Measurements from ENCODE around the gene RABGAP1L.
"Not testable (repeated sequence)": the region's sequence is repeated elsewhere in the genome, so short reads cannot be mapped to it uniquely, and the experiment has no call there.

RABGAP1L gene

DNA sequence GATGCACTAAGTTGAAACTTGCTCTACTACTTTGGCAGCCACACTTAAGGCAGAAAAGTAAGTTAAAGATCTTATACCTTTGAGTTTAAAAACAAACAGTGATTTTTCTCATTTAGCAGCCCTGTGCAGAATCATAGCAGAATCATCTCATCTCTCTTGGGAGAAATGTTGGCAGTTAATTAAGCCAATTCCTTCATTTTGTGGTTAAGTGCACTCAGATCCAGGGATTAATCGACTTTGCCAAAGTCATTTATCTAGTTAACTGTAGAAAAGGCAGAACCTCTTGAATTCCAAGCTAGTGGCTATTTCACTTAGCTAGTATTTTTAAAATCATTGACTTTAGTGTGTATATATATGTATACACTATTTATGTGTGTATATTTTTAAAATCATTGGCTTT lies 413.5 kb downstream of the RABGAP1L start:
- TF ChIP-seq EZH2 (IDR thresholded peaks at IDR 0.05) (no peak), POLR2AphosphoS5 (IDR thresholded peaks at IDR 0.05; ENCODE audit: borderline replicate concordance, low read depth, low read length) (no peak), FOXP2 (optimal IDR thresholded peaks at IDR 0.05; ENCODE audit: control extremely low read depth, extremely low read length, insufficient read depth) (no peak)
- DNase-seq (ENCODE audit: low read depth, low spot score), result no peak
- no peak overlapping the region for H3K4me3 ChIP-seq
- no peaks in the 10 kb centered on the region for H3K36me3 ChIP-seq (ENCODE audit: insufficient read depth, low read length)
- no peak overlapping the region for H3K27ac ChIP-seq
- H3K9ac ChIP-seq (ENCODE audit: insufficient read length), result no peak overlapping the region
- no peaks in the 10 kb centered on the region for H3K9me3 ChIP-seq (ENCODE audit: low read depth, low read length)

DNA sequence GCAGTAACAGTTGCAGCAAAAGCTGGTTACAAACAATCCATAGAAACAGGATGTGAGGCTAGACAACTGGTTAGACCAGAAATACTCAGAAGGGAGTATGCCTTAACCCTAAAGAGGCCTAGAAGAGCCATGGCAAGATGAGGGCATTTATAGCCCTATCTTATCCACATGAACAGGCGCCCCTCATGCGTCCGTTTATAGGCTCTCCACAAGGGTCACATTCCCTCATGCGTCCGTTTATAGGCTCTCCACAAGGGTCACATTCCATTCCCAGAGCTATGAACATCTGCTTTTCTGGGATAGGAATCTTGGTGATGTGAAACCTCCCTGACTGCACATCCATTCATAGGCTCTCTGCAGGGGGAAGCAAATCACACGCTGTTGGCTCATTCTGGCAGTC lies 416.8 kb downstream of the RABGAP1L start:
- not testable (repeated sequence) for H3K4me3 ChIP-seq; H3K36me3 ChIP-seq (ENCODE audit: insufficient read depth, low read length); H3K9ac ChIP-seq (ENCODE audit: insufficient read length); H3K9me3 ChIP-seq (ENCODE audit: low read depth, low read length); DNase-seq (ENCODE audit: low read depth, low spot score); H3K27ac ChIP-seq

DNA sequence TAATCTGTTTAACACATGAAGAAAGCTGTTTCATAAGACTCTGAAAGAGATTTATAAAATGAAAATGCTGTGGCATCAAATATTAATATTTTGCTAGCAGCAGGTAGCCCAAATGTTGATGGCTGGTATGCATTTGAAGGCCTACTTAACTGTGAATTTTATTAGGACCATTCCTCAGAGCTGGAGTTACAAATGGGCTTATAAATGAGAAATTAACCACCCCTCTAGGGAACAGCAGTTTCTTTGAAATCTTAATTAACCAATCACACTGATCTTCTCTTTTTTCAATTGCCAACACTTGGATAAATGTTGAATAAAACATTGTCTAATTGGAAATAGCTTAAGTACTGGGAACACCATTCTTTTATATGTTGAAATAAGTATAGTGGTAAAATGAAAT lies 418.4 kb downstream of the RABGAP1L start:
- Histone ChIP-seq H3K27ac (peak overlapping the region; percentile 25; the same call in 1 of the 2 replicates), H3K4me3 (no peak overlapping the region), H3K36me3 (ENCODE audit: insufficient read depth, low read length) (no peaks in the 10 kb centered on the region), H3K9me3 (ENCODE audit: low read depth, low read length) (no peaks in the 10 kb centered on the region), H3K9ac (ENCODE audit: insufficient read length) (no peak overlapping the region)
- no peak for DNase-seq (ENCODE audit: low read depth, low spot score)
- no peak for TF ChIP-seq EZH2 (IDR thresholded peaks at IDR 0.05)
- no peak for TF ChIP-seq FOXP2 (optimal IDR thresholded peaks at IDR 0.05; ENCODE audit: control extremely low read depth, extremely low read length, insufficient read depth)
- no peak for TF ChIP-seq POLR2AphosphoS5 (IDR thresholded peaks at IDR 0.05; ENCODE audit: borderline replicate concordance, low read depth, low read length)

DNA sequence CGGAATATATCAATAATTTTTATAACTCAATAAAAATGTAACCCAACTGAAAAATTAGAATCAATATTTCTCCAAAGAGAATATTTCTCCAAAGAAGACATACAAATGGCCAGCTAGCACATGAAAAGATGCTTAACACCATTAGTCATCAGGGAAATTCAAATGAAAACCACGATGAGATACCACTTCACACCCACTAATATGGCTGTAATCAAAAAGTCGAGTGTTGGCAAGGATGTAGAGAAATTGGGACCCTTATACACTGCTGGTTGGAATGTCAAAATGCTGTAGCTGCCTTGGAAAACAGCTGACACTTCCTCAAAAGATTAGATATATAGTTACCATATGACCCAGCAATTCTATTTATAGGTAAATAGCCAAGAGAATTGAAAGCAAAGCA lies 421.5 kb downstream of the RABGAP1L start:
- Histone ChIP-seq H3K9me3 (ENCODE audit: low read depth, low read length) (no peaks in the 10 kb centered on the region), H3K36me3 (ENCODE audit: insufficient read depth, low read length) (no peaks in the 10 kb centered on the region), H3K4me3 (no peak overlapping the region), H3K9ac (ENCODE audit: insufficient read length) (no peak overlapping the region), H3K27ac (no peak overlapping the region)
- TF ChIP-seq EZH2 (IDR thresholded peaks at IDR 0.05) (no peak), POLR2AphosphoS5 (IDR thresholded peaks at IDR 0.05; ENCODE audit: borderline replicate concordance, low read depth, low read length) (no peak), FOXP2 (optimal IDR thresholded peaks at IDR 0.05; ENCODE audit: control extremely low read depth, extremely low read length, insufficient read depth) (no peak)
- no peak for DNase-seq (ENCODE audit: low read depth, low spot score)

DNA sequence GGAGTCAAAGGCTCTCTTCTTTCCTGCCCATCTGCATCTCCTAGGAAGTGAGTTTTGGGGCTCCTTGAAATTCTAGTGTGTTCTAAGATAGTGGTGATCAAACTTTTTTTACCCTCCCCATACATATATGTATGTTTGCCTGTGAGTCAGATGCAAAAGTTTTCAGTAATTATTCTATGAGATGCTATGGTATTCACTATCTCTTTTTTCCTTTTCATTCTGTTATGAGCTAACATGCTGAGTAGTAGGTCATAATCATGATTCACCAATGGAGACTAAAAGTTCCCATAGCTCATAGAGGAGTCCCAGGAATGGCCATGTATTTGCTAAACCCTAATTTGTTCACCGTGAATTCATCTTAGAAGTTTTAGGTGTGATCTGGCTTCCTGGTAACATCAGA lies 424.0 kb downstream of the RABGAP1L start:
- Histone ChIP-seq H3K9me3 (ENCODE audit: low read depth, low read length) (no peaks in the 10 kb centered on the region), H3K36me3 (ENCODE audit: insufficient read depth, low read length) (no peaks in the 10 kb centered on the region), H3K4me3 (no peak overlapping the region), H3K9ac (ENCODE audit: insufficient read length) (no peak overlapping the region), H3K27ac (no peak overlapping the region)
- no peak for TF ChIP-seq POLR2AphosphoS5 (IDR thresholded peaks at IDR 0.05; ENCODE audit: borderline replicate concordance, low read depth, low read length)
- TF ChIP-seq EZH2 (IDR thresholded peaks at IDR 0.05), result no peak
- TF ChIP-seq FOXP2 (optimal IDR thresholded peaks at IDR 0.05; ENCODE audit: control extremely low read depth, extremely low read length, insufficient read depth), result no peak
- DNase-seq (ENCODE audit: low read depth, low spot score), result no peak

DNA sequence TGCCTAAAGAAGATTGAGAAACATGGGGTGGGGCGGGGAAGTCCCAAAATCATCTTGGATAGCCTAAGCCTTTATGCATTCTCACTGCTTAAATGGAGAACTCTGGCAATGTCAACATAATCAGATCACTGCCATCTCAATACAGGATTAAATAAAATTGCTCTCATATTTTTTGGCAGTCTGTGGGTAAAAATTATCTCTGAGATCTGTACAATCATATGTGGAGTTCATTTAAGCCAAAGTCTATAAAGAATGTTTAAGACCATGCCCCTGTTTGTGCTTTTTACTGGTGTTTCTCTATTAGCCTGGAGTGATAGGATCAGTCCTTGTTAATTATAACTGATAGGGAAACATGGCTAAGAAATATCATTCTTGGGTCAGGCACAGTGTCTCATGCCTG lies 424.8 kb downstream of the RABGAP1L start:
- no peak overlapping the region for H3K4me3 ChIP-seq
- no peak overlapping the region for H3K9ac ChIP-seq (ENCODE audit: insufficient read length)
- TF ChIP-seq FOXP2 (optimal IDR thresholded peaks at IDR 0.05; ENCODE audit: control extremely low read depth, extremely low read length, insufficient read depth) (no peak), EZH2 (IDR thresholded peaks at IDR 0.05) (no peak), POLR2AphosphoS5 (IDR thresholded peaks at IDR 0.05; ENCODE audit: borderline replicate concordance, low read depth, low read length) (no peak)
- no peaks in the 10 kb centered on the region for H3K36me3 ChIP-seq (ENCODE audit: insufficient read depth, low read length)
- H3K27ac ChIP-seq, result no peak overlapping the region
- DNase-seq (ENCODE audit: low read depth, low spot score), result no peak
- H3K9me3 ChIP-seq (ENCODE audit: low read depth, low read length), result no peaks in the 10 kb centered on the region

DNA sequence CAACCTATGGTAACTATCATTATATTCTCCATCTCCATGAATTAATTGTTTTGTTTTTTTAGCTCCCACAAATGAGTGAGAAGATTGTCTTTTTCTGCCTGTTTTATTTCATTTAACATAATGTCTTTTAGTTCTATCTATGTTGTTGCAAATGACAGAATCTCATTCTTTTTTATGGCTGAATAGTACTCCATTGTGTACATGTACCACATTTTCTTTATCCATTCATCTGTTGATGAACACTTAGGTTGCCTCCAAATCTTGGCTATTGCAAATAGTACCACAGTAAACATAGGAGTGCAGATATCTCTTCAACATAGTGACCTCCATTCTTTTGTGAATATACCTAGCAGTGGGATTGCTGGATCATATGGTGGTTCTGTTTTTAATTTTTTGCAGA lies 429.3 kb downstream of the RABGAP1L start:
- H3K4me3 ChIP-seq; H3K9me3 ChIP-seq (ENCODE audit: low read depth, low read length); H3K36me3 ChIP-seq (ENCODE audit: insufficient read depth, low read length); DNase-seq (ENCODE audit: low read depth, low spot score); H3K9ac ChIP-seq (ENCODE audit: insufficient read length); H3K27ac ChIP-seq: not testable (repeated sequence)

DNA sequence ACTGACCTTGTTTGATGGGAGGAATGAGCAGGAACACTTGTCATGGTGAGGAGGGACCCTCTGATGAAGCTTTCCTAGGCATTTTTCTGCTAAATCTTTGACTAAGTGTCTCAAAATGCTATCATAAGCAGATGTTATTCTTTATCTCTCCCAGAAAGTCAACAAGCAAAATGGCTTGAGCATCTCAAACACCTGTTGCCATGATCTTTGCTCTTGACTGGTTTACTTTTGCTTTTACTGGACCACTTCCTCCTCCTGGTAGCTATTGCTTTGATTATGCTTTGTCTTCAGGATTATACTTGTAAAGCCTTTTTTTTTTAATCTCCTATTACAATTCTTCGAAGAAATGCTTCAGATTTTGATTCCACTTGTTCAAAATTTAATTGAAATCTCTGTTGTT lies 445.9 kb downstream of the RABGAP1L start:
- TF ChIP-seq FOXP2 (optimal IDR thresholded peaks at IDR 0.05; ENCODE audit: control extremely low read depth, extremely low read length, insufficient read depth), result no peak
- TF ChIP-seq POLR2AphosphoS5 (IDR thresholded peaks at IDR 0.05; ENCODE audit: borderline replicate concordance, low read depth, low read length), result no peak
- TF ChIP-seq EZH2 (IDR thresholded peaks at IDR 0.05), result no peak
- Histone ChIP-seq H3K4me3 (no peak overlapping the region), H3K36me3 (ENCODE audit: insufficient read depth, low read length) (no peaks in the 10 kb centered on the region), H3K9ac (ENCODE audit: insufficient read length) (no peak overlapping the region), H3K27ac (no peak overlapping the region), H3K9me3 (ENCODE audit: low read depth, low read length) (no peaks in the 10 kb centered on the region)
- DNase-seq (ENCODE audit: low read depth, low spot score), result no peak

DNA sequence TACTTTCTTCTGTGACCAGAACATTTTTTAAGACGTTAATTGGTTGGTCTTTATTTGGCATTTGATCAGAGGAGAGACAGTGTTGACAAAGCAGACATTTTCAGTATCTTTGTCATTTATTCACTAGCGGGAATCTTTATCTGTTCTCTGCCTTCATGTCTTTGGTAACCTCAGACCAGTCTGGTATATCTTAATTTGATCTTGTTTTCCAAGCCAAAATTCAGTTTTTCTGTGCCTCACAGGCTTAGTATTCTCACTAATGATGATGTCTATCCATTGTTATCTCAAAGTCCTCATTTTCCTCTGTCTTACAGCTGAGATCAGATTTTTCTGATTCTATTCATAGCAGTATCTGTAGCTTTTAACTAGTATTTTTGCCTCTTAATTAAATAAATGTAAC lies 447.2 kb downstream of the RABGAP1L start:
- H3K9ac ChIP-seq (ENCODE audit: insufficient read length), result no peak overlapping the region
- no peaks in the 10 kb centered on the region for H3K36me3 ChIP-seq (ENCODE audit: insufficient read depth, low read length)
- H3K9me3 ChIP-seq (ENCODE audit: low read depth, low read length), result no peaks in the 10 kb centered on the region
- no peak overlapping the region for H3K27ac ChIP-seq
- TF ChIP-seq POLR2AphosphoS5 (IDR thresholded peaks at IDR 0.05; ENCODE audit: borderline replicate concordance, low read depth, low read length) (no peak), FOXP2 (optimal IDR thresholded peaks at IDR 0.05; ENCODE audit: control extremely low read depth, extremely low read length, insufficient read depth) (no peak), EZH2 (IDR thresholded peaks at IDR 0.05) (no peak)
- no peak overlapping the region for H3K4me3 ChIP-seq
- DNase-seq (ENCODE audit: low read depth, low spot score), result no peak

DNA sequence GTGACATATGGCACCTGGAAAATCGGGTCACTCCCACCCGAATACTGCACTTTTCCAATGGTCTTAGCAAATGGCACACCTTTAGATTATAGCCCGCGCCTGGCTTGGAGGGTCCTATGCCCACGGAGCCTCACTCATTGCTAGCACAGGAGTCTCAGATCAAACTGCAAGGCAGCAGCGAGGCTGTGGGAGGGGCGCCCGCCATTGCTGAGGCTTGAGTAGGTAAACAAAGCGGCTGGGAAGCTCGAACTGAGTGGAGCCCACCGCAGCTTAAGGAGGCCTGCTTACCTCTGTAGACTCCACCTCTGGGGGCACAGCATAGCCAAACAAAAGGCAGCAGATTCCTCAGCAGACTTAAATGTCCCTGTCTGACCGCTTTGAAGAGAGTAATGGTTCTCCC lies 458.6 kb downstream of the RABGAP1L start:
- H3K4me3 ChIP-seq; DNase-seq (ENCODE audit: low read depth, low spot score); H3K27ac ChIP-seq; H3K36me3 ChIP-seq (ENCODE audit: insufficient read depth, low read length); H3K9ac ChIP-seq (ENCODE audit: insufficient read length); H3K9me3 ChIP-seq (ENCODE audit: low read depth, low read length): not testable (repeated sequence)
